Ovary (tissue), 3 donors: Measurements from ENCODE around the gene DLL3.
"Not testable (repeated sequence)": the region's sequence is repeated elsewhere in the genome, so short reads cannot be mapped to it uniquely, and the experiment has no call there.

Experiments used
- CTCF ChIP-seq, 3 donors: fragments of 450-650 bp in 2 of 3; fragments of 200-600 bp in 1 of 3; IDR thresholded peaks; one replicate each; pipeline versions ENCODE4 v1.5.1 to v1.8.0; 2016 to 2022; ENCODE audit warnings: antibody characterized with exemption in 3 of 3, mild to moderate bottlenecking in 1 of 3
- EP300 ChIP-seq: sonication (generic); formaldehyde crosslinking; IDR thresholded peaks from one replicate; pipeline ENCODE4 v1.6.1; 2017; ENCODE audit warnings: antibody characterized with exemption
- POLR2A ChIP-seq: fragments of 450-650 bp; IDR thresholded peaks from one replicate; pipeline ENCODE4 v1.6.1; 2017; ENCODE audit warnings: antibody characterized with exemption, mild to moderate bottlenecking, moderate library complexity
- donor health status: DM: no; HTN: no; CAD: no.

DNA sequence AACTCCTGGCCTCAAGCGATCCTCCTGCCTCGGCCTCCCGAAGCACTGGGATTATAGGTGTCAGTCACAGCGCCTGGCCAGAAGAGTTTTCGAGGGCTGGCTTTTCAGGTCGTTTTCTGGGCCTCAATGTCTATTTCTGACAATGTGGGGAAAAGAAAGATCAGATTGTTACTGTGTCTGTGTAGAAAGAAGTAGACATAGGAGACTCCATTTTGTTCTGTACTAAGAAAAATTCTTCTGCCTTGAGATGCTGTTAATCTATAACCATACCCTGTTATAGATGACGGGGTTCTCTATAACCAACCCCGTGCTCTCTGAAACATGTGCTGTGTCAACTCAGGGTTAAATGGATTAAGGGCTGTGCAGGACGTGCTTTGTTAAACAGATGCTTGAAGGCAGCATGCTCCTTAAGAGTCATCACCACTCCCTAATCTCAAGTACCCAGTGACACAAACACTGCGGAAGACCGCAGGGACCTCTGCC lies 19.4 kb upstream of the DLL3 start:
- TF ChIP-seq CTCF (IDR thresholded peaks at IDR 0.05); POLR2A; EP300: not testable (repeated sequence)
